Measurements from ENCODE around the gene CADPS. TPM values are rescaled to one million over a fixed set of nuclear protein-coding genes. Genes with fewer than 3 reads are reported as not detected.

The CADPS gene
- total RNA-seq, 1 experiment from 2014 or later, result 7.0 TPM

DNA sequence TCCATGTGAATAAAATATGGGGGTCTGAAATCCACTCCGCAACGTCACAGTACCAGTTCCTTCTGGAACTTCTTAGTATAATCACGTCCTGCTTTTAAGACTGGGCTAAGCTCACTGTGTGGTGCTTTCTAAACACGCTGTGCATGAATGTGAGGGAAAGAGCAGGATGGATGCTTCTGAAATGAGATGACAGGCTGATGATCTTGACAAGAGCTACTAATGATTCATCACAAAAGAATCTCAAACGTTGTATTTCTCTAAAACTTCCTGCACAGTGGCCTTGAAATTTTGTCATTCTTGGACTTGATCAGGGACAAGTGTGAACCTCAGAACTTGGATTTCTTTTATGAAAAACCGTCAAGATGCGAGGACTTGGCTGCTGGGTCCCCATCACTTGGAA lies 221.4 kb downstream of the CADPS start (continued):
- TF ChIP-seq, protein P1, sequence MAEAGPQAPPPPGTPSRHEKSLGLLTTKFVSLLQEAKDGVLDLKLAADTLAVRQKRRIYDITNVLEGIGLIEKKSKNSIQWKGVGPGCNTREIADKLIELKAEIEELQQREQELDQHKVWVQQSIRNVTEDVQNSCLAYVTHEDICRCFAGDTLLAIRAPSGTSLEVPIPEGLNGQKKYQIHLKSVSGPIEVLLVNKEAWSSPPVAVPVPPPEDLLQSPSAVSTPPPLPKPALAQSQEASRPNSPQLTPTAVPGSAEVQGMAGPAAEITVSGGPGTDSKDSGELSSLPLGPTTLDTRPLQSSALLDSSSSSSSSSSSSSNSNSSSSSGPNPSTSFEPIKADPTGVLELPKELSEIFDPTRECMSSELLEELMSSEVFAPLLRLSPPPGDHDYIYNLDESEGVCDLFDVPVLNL (CRISPR knock-in tag; IDR thresholded peaks at IDR 0.05; ENCODE audit: borderline replicate concordance, low read depth), result no peak
- TF ChIP-seq, protein P2, sequence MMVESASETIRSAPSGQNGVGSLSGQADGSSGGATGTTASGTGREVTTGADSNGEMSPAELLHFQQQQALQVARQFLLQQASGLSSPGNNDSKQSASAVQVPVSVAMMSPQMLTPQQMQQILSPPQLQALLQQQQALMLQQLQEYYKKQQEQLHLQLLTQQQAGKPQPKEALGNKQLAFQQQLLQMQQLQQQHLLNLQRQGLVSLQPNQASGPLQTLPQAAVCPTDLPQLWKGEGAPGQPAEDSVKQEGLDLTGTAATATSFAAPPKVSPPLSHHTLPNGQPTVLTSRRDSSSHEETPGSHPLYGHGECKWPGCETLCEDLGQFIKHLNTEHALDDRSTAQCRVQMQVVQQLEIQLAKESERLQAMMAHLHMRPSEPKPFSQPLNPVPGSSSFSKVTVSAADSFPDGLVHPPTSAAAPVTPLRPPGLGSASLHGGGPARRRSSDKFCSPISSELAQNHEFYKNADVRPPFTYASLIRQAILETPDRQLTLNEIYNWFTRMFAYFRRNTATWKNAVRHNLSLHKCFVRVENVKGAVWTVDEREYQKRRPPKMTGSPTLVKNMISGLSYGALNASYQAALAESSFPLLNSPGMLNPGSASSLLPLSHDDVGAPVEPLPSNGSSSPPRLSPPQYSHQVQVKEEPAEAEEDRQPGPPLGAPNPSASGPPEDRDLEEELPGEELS (CRISPR knock-in tag; IDR thresholded peaks at IDR 0.05), result no peak
- TF ChIP-seq TEAD1 (CRISPR knock-in tag; IDR thresholded peaks at IDR 0.05) (no peak), CREM (CRISPR knock-in tag; IDR thresholded peaks at IDR 0.05) (no peak), HMGA2 (CRISPR knock-in tag; IDR thresholded peaks at IDR 0.05) (no peak), MYBL2 (CRISPR knock-in tag; IDR thresholded peaks at IDR 0.05) (no peak)
- TF ChIP-seq, protein P3, sequence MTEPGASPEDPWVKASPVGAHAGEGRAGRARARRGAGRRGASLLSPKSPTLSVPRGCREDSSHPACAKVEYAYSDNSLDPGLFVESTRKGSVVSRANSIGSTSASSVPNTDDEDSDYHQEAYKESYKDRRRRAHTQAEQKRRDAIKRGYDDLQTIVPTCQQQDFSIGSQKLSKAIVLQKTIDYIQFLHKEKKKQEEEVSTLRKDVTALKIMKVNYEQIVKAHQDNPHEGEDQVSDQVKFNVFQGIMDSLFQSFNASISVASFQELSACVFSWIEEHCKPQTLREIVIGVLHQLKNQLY (CRISPR knock-in tag; IDR thresholded peaks at IDR 0.05), result no peak
- TF ChIP-seq, protein P4, sequence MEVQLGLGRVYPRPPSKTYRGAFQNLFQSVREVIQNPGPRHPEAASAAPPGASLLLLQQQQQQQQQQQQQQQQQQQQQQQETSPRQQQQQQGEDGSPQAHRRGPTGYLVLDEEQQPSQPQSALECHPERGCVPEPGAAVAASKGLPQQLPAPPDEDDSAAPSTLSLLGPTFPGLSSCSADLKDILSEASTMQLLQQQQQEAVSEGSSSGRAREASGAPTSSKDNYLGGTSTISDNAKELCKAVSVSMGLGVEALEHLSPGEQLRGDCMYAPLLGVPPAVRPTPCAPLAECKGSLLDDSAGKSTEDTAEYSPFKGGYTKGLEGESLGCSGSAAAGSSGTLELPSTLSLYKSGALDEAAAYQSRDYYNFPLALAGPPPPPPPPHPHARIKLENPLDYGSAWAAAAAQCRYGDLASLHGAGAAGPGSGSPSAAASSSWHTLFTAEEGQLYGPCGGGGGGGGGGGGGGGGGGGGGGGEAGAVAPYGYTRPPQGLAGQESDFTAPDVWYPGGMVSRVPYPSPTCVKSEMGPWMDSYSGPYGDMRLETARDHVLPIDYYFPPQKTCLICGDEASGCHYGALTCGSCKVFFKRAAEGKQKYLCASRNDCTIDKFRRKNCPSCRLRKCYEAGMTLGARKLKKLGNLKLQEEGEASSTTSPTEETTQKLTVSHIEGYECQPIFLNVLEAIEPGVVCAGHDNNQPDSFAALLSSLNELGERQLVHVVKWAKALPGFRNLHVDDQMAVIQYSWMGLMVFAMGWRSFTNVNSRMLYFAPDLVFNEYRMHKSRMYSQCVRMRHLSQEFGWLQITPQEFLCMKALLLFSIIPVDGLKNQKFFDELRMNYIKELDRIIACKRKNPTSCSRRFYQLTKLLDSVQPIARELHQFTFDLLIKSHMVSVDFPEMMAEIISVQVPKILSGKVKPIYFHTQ (CRISPR knock-in tag; IDR thresholded peaks at IDR 0.05), result no peak
- TF ChIP-seq, protein P5, sequence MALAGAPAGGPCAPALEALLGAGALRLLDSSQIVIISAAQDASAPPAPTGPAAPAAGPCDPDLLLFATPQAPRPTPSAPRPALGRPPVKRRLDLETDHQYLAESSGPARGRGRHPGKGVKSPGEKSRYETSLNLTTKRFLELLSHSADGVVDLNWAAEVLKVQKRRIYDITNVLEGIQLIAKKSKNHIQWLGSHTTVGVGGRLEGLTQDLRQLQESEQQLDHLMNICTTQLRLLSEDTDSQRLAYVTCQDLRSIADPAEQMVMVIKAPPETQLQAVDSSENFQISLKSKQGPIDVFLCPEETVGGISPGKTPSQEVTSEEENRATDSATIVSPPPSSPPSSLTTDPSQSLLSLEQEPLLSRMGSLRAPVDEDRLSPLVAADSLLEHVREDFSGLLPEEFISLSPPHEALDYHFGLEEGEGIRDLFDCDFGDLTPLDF (CRISPR knock-in tag; IDR thresholded peaks at IDR 0.05), result no peak

DNA sequence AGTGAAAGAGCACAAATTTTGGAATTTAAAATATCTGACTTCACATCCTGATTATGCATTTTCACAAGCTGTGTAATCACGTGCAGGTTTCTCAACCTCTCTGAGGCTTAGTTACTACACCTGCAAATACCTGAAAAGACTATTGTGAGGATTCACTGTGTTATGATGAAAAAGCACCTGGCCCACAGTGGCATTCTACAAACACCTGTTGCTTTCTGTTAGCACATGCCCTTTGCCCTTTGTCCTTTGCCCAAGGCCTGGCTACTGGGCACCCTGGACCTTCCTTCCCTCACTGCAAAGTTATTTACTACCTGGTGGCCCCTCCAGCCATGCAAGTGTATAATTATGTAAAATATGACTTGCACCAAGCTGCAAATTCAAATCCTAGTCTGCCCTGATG lies 227.5 kb downstream of the CADPS start:
- no peak overlapping the region for H3K27ac Mint-ChIP-seq
- no peaks in the 10 kb centered on the region for H3K36me3 Mint-ChIP-seq
- POLR2A ChIA-PET, result no interaction called here
- H3K4me3 Mint-ChIP-seq, result no peak overlapping the region
- no peaks in the 10 kb centered on the region for H3K4me1 Mint-ChIP-seq
- H3K9me3 Mint-ChIP-seq, result no peaks in the 10 kb centered on the region
- H3K27me3 Mint-ChIP-seq (ENCODE audit: low read depth), result no peaks in the 10 kb centered on the region
- ATAC-seq (no peak), DNase-seq (ENCODE audit: low spot score) (no peak)
- CTCF ChIA-PET, result no interaction called here
- TF ChIP-seq GTF2I (CRISPR knock-in tag; conservative IDR thresholded peaks at IDR 0.05), result no peak
- no peak for TF ChIP-seq NFYB (CRISPR knock-in tag; conservative IDR thresholded peaks at IDR 0.05; ENCODE audit: low read depth)
- no peak for TF ChIP-seq ZNF263 (CRISPR knock-in tag; IDR thresholded peaks at IDR 0.05; ENCODE audit: low read depth)
- no peak for TF ChIP-seq TEAD4 (CRISPR knock-in tag; IDR thresholded peaks at IDR 0.05)
- no peak for TF ChIP-seq GRHL2 (CRISPR knock-in tag; IDR thresholded peaks at IDR 0.05; ENCODE audit: insufficient replicate concordance, severe bottlenecking)
- TF ChIP-seq, protein P6, sequence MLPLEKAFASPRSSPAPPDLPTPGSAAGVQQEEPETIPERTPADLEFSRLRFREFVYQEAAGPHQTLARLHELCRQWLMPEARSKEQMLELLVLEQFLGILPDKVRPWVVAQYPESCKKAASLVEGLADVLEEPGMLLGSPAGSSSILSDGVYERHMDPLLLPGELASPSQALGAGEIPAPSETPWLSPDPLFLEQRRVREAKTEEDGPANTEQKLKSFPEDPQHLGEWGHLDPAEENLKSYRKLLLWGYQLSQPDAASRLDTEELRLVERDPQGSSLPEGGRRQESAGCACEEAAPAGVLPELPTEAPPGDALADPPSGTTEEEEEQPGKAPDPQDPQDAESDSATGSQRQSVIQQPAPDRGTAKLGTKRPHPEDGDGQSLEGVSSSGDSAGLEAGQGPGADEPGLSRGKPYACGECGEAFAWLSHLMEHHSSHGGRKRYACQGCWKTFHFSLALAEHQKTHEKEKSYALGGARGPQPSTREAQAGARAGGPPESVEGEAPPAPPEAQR (CRISPR knock-in tag; IDR thresholded peaks at IDR 0.05), result no peak
- TF ChIP-seq ETV6 (CRISPR knock-in tag; IDR thresholded peaks at IDR 0.05), result no peak
- TF ChIP-seq, protein P4 (CRISPR knock-in tag; IDR thresholded peaks at IDR 0.05), result no peak
